Suprapubic skin (tissue), 4 donors: Measurements from ENCODE around the gene FAM81A.

Experiments
- EP300 ChIP-seq: sonication (generic); formaldehyde crosslinking; IDR thresholded peaks from one replicate; pipeline ENCODE4 v1.6.1; 2017; ENCODE audit warnings: antibody characterized with exemption
- POLR2A ChIP-seq, 2 donors: fragments of 450-650 bp; IDR thresholded peaks; one replicate each; pipeline ENCODE4 v1.6.1; 2017; ENCODE audit warnings: antibody characterized with exemption in 2 of 2, mild to moderate bottlenecking in 2 of 2, moderate library complexity in 2 of 2
- POLR2AphosphoS5 ChIP-seq, 3 donors: sonication (generic); formaldehyde crosslinking; IDR thresholded peaks; one replicate each; pipeline ENCODE4 v1.6.1; 2017; ENCODE audit warnings: antibody characterized with exemption in 3 of 3
- TF ChIP-seq, protein P1 (sequence below), 2 donors: fragments of 200-600 bp in 1 of 2; fragments of 450-650 bp in 1 of 2; sonication (generic) in 1 of 2; IDR thresholded peaks; one replicate each; pipeline ENCODE4 v1.5.1; 2016 to 2019; ENCODE audit warnings: antibody characterized with exemption in 2 of 2, mild to moderate bottlenecking in 1 of 2, moderate library complexity in 1 of 2

DNA sequence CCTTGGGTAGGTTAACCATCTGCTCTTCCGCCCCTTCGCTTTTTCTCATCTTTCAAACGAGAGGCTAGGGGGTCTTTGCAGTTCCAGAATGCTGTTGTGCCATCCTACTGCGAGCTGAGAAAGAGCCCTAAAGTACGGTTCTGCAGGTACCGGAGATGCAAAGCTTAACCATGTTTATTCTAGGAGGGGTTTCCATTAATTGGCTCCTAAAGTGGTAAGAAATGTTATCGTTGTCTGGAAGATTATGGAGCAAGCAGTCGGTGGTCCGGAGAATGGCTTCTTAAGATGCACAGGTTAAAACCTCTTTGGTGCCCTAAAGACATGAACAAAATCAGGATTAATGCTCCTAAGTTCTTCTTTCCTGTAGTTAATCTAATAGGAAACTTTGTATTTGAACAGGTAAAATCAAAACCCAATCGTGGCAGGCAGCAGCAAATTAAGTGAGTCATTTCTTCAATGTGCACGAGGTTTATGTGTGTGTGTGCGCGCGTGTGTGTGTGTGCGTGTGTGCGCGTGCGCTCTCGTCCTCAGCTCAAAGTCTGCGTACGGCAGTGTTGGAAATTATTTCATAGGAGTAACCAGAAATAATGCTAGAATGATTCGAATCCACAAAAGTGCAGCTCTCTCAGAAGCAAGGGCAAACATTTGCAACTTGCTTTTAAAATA, 772 bp downstream of the FAM81A start:
- no peak for TF ChIP-seq POLR2AphosphoS5 (IDR thresholded peaks at IDR 0.05)
- TF ChIP-seq, protein P1, sequence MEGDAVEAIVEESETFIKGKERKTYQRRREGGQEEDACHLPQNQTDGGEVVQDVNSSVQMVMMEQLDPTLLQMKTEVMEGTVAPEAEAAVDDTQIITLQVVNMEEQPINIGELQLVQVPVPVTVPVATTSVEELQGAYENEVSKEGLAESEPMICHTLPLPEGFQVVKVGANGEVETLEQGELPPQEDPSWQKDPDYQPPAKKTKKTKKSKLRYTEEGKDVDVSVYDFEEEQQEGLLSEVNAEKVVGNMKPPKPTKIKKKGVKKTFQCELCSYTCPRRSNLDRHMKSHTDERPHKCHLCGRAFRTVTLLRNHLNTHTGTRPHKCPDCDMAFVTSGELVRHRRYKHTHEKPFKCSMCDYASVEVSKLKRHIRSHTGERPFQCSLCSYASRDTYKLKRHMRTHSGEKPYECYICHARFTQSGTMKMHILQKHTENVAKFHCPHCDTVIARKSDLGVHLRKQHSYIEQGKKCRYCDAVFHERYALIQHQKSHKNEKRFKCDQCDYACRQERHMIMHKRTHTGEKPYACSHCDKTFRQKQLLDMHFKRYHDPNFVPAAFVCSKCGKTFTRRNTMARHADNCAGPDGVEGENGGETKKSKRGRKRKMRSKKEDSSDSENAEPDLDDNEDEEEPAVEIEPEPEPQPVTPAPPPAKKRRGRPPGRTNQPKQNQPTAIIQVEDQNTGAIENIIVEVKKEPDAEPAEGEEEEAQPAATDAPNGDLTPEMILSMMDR (IDR thresholded peaks at IDR 0.05) = no peak
- TF ChIP-seq POLR2A (IDR thresholded peaks at IDR 0.05) = no peak
- TF ChIP-seq EP300 = no peak
